Aorta (tissue), 5 donors: ENCODE measurements around the gene FAM234A. TPM values are rescaled to one million over a fixed set of nuclear protein-coding genes. Genes with fewer than 3 reads are reported as not detected.

Experiments used
- ATAC-seq: fragments of 200-7000 bp; cut with Tn5 transposase; one replicate; pipeline ENCODE4 v1.9.1; 2022; ENCODE audit warnings: moderate library complexity; ENCODE audit not compliant: low FRiP score
- DNase-seq, 2 donors: peaks; one replicate each; pipeline ENCODE4 v3.0.0-alpha.2; 2020
- H3K27ac ChIP-seq, 2 donors: one replicate each; pipeline ENCODE4 v1.5.1; 2013; ENCODE audit warnings: low read length in 2 of 2, mild to moderate bottlenecking in 2 of 2, moderate library complexity in 2 of 2, control low read depth in 1 of 2, inconsistent platforms in 1 of 2, low read depth in 1 of 2
- H3K27me3 ChIP-seq, 2 donors: one replicate each; pipeline ENCODE4 v1.6.1; 2013; ENCODE audit warnings: control low read depth in 1 of 2, low read length in 1 of 2, mild to moderate bottlenecking in 1 of 2, moderate library complexity in 1 of 2; ENCODE audit not compliant: insufficient read depth in 2 of 2, control insufficient read depth in 1 of 2
- H3K36me3 ChIP-seq, 2 donors: one replicate each; pipeline ENCODE4 v1.6.1; 2013; ENCODE audit warnings: control low read depth in 1 of 2, low read length in 1 of 2, mild to moderate bottlenecking in 1 of 2; ENCODE audit not compliant: insufficient read depth in 2 of 2, control insufficient read depth in 1 of 2
- H3K4me1 ChIP-seq, 2 donors: one replicate each; pipeline ENCODE4 v1.6.1; 2013; ENCODE audit warnings: low read length in 2 of 2, control low read depth in 1 of 2, mild to moderate bottlenecking in 1 of 2, moderate library complexity in 1 of 2; ENCODE audit not compliant: insufficient read depth in 2 of 2, control insufficient read depth in 1 of 2
- H3K4me3 ChIP-seq, 2 donors: one replicate each; pipeline ENCODE4 v1.5.1; 2013; ENCODE audit warnings: low read length in 2 of 2, control low read depth in 1 of 2, mild to moderate bottlenecking in 1 of 2
- H3K9me3 ChIP-seq: one replicate; pipeline ENCODE4 v1.6.1; 2013; ENCODE audit warnings: mild to moderate bottlenecking, low read length; ENCODE audit not compliant: control insufficient read depth
- WGBS, 2 donors: extraction: QIAGEN DNeasy Blood & Tissue Kit; methylation state at CpG; one replicate each; pipeline ENCODE4 v1.1.7; 2013; 5-methylcytosine and 5-hydroxymethylcytosine counted together
- intact Hi-C, 2 donors: fragments of 100-400 bp; cut with DNase I; formaldehyde crosslinking; loops; one replicate each; pipeline versions ENCODE4 v1.14.2 to v1.15.0; 2022
- polyA plus RNA-seq, 2 donors: library from polyadenylated mRNA; stranded (reverse); fragments of 200-250 nt; gene quantifications; one replicate each; pipeline ENCODE4 v1.2.3, GENCODE V29; 2013
- total RNA-seq, 2 donors: library from RNA; stranded (reverse); fragmentation: NEBNext Ultra II Directional; extraction: Animal tissue kit (Norgen Biotek cat#: 25700); gene quantifications; one replicate each; pipeline ENCODE4 v1.2.1, GENCODE V29; 2021
- donor health status: healthy with polysubstance abuse.
- donor health status: Bipolar disorder and iron deficiency.
- donor health status: DM: no; HTN: no; CAD: no.
- donor health status: DM: no; HTN: no; CAD: no.
- donor health status: DM: yes; HTN: yes; CAD: no.

FAM234A gene
- total and polyA plus RNA-seq, 4 donors = 32.2 to 60.7 (median 55.5) TPM

GRCh38 chr16:280552-280951 is 45.9 kb downstream of the FAM234A start, which contains the start of gene ARHGDIG:
Gene ARHGDIG (plus strand): TSS chr16:280591. CDS start chr16:280681, 90 bp downstream.
- Histone ChIP-seq H3K27ac (no peak within 1 kb of the TSS), H3K9me3 (no peaks in the 10 kb centered on the region), H3K4me3 (no peak within 1 kb of the TSS), H3K4me1 (no peaks in the 10 kb centered on the region), H3K27me3 (no peaks in the 10 kb centered on the region), H3K36me3 (no peaks in the 10 kb centered on the region)
- WGBS, 2 donors = 1% methylated on average over 25 to 54 of the region's 54 CpGs
- no peak for ATAC-seq
- DNase-seq = no peak
- intact Hi-C loops = no loop called here

- H3K4me3 ChIP-seq = no peak overlapping the region
- intact Hi-C loops = no loop called here
- no peak overlapping the region for H3K27ac ChIP-seq
Observed at GRCh38 chr16:280991-281659, 46.5 kb downstream of the FAM234A start.

DNA sequence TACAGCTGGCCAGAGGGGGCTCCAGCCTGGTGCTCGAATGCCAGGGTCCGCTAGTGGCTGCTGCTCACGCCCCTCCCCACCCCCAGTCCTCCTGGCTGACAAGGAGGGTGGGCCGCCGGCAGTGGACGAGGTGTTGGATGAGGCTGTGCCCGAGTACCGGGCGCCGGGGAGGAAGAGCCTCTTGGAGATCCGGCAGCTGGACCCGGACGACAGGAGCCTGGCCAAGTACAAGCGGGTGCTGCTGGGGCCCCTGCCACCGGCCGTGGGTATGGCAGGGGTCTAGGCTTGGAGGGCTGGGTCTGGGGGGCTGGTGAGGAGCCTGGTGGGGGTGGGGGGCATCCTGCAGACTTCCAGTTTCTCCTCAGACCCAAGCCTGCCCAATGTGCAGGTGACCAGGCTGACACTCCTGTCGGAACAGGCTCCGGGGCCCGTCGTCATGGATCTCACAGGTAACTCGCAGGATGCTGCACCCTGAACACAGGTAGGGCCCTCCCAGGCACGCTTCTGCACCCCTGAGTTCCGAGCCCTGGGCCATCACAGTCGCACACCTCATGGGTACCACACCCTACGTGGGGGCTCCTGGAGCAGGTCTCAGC is 47.1 kb downstream of the FAM234A start:
- Histone ChIP-seq H3K27me3 (no peaks in the 10 kb centered on the region), H3K4me1 (no peaks in the 10 kb centered on the region), H3K36me3 (no peaks in the 10 kb centered on the region), H3K9me3 (no peaks in the 10 kb centered on the region), H3K4me3 (no peak overlapping the region), H3K27ac (no peak overlapping the region)
- no peak for ATAC-seq
- DNase-seq = no peak
- 46 to 55% methylated on average over 24 to 25 of the region's 25 CpGs for WGBS, 2 donors
- intact Hi-C loops = loop anchor here in 1 of 2 donors (2.0 kb wide), 1 partner anchor 41 kb away; no protein-coding TSS in a partner anchor

More at GRCh38 chr16:280991-281659, 46.5 kb downstream of the FAM234A start:
- WGBS, 2 donors = 29 to 41% methylated on average over 24 to 27 of the region's 27 CpGs
- H3K36me3 ChIP-seq = no peaks in the 10 kb centered on the region
- no peaks in the 10 kb centered on the region for H3K9me3 ChIP-seq
- no peaks in the 10 kb centered on the region for H3K4me1 ChIP-seq
- no peaks in the 10 kb centered on the region for H3K27me3 ChIP-seq
- no peak for DNase-seq
- no peak for ATAC-seq

DNA sequence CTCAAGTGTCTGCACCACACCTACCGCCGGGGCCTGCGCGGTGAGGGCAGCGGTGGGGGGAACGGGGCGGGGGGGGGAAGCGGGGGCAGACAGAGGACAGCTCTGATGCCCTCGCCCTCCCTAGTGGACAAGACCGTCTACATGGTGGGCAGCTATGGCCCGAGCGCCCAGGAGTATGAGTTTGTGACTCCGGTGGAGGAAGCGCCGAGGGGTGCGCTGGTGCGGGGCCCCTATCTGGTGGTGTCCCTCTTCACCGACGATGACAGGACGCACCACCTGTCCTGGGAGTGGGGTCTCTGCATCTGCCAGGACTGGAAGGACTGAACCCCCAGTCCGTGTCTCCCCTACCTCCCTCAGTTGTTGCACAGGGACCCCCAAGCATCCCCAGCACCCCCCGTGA is 47.9 kb downstream of the FAM234A start:
- H3K27me3 ChIP-seq = no peaks in the 10 kb centered on the region
- H3K36me3 ChIP-seq = no peaks in the 10 kb centered on the region
- DNase-seq = no peak
- no peak for ATAC-seq
- no peaks in the 10 kb centered on the region for H3K4me1 ChIP-seq
- intact Hi-C loops = loop anchor here in 1 of 2 donors (2.0 kb wide), 1 partner anchor 40 kb away; no protein-coding TSS in a partner anchor
- WGBS, 2 donors = 85 to 87% methylated on average over 16 to 22 of the region's 22 CpGs
- H3K4me3 ChIP-seq = no peak overlapping the region
- no peaks in the 10 kb centered on the region for H3K9me3 ChIP-seq
- no peak overlapping the region for H3K27ac ChIP-seq

DNA sequence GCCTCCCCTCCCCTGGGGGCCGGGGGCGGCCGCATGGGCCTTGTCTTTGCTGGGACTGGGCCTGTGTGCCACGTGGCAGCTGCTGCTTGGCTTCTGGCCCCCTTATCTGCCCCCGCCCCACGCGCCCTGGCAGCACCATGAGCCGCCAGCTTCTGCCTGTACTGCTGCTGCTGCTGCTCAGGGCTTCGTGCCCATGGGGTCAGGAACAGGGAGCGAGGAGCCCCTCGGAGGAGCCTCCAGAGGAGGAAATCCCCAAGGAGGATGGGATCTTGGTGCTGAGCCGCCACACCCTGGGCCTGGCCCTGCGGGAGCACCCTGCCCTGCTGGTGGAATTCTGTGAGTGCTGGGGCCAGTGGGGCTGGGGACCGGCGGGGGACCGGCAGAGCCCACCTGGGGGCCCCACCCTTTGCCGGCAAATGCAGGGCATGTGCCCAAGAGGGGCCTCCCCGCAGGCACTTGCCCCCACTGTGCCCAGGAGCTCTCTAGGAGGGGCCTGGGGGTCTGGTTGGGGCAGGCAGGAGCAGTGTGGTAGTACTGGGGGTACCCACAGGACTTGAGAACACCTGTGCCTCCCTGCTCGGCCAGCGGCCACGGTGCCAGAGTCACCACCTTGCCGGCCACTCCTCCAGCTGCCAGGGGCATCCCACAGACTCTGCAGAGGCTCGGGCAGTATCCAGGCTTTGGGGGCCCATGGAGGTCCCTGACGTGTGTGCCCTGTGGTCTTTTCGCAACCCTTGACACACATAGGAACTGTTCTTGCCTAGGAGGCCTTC is 48.6 kb downstream of the FAM234A start, which contains the start of gene PDIA2:
TSS of gene PDIA2 (plus strand) at position 132 of the 773 bp plus-strand sequence. CDS start at position 138, 6 bp downstream.
- no peak within 1 kb of the TSS for H3K4me3 ChIP-seq
- H3K4me1 ChIP-seq = no peaks in the 10 kb centered on the region
- DNase-seq (no peak), ATAC-seq (no peak)
- no peaks in the 10 kb centered on the region for H3K27me3 ChIP-seq
- H3K36me3 ChIP-seq = peaks cover 0 to 1% of the 10 kb centered on the region in 2 donors
- no peaks in the 10 kb centered on the region for H3K9me3 ChIP-seq
- 62 to 65% methylated on average over 25 of the region's 25 CpGs for WGBS, 2 donors
- intact Hi-C loops = loop anchor here in 1 of 2 donors (2.0 kb wide), 1 partner anchor 40 kb away; no protein-coding TSS in a partner anchor
- H3K27ac ChIP-seq = no peak within 1 kb of the TSS

DNA sequence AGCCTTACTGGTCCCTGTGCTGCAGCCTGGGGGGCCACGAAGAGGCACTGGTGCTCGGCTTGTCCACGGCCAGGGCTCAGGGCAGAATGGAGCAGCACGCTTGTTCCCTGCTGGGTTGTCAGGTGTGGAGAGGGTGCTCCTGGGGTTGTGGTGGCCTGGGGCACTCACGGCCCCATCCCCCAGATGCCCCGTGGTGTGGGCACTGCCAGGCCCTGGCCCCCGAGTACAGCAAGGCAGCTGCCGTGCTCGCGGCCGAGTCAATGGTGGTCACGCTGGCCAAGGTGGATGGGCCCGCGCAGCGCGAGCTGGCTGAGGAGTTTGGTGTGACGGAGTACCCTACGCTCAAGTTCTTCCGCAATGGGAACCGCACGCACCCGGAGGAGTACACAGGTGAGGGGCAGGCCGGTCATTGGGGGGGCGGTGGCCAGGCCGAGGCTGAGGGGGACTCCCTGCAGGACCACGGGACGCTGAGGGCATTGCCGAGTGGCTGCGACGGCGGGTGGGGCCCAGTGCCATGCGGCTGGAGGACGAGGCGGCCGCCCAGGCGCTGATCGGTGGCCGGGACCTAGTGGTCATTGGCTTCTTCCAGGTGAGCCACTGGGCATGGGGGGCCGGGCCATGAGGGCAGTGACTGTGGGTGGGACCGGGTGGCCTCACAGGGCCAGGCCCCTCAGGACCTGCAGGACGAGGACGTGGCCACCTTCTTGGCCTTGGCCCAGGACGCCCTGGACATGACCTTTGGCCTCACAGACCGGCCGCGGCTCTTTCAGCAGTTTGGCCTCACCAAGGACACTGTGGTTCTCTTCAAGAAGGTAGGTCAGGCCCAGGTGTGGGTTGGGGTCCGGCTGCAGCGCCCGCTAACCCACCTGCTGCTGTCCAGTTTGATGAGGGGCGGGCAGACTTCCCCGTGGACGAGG is 49.8 kb downstream of the FAM234A start:
- intact Hi-C loops = no loop called here
- DNase-seq (no peak), ATAC-seq (no peak)
- WGBS, 2 donors = 93% methylated on average over 52 of the region's 52 CpGs
- H3K4me1 ChIP-seq = no peaks in the 10 kb centered on the region
- no peak overlapping the region for H3K4me3 ChIP-seq
- H3K9me3 ChIP-seq = no peaks in the 10 kb centered on the region
- no peak overlapping the region for H3K27ac ChIP-seq
- peaks cover 0 to 2% of the 10 kb centered on the region in 2 donors for H3K36me3 ChIP-seq
- H3K27me3 ChIP-seq = no peaks in the 10 kb centered on the region

DNA sequence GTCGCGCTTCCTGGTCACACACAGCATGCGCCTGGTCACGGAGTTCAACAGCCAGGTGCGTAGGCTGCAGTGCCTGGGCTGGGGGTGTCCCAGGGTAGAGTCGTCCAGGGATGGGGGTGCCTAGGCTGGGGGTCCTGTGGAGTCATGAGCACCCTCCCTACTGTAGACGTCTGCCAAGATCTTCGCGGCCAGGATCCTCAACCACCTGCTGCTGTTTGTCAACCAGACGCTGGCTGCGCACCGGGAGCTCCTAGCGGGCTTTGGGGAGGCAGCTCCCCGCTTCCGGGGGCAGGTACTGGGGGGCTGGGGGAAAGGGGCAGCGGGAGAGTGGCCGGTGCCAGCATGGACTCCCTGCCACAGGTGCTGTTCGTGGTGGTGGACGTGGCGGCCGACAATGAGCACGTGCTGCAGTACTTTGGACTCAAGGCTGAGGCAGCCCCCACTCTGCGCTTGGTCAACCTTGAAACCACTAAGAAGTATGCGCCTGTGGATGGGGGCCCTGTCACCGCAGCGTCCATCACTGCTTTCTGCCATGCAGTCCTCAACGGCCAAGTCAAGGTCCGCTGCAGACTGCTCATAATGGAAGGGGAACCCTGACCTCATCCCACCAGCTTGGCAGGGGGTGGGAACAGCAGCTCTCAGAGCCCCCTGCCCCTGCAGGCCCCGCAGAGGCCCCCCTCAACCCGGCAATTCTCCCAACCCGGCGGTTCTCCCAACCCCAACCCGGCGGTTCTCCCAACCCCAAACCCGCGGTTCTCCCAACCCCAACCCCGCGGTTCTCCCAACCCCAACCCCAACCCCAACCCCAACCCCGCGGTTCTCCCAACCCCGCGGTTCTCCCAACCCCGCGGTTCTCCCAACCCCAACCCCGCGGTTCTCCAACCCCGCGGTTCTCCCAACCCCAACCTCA is 50.8 kb downstream of the FAM234A start:
- H3K4me3 ChIP-seq = no peak overlapping the region
- no peaks in the 10 kb centered on the region for H3K9me3 ChIP-seq
- intact Hi-C loops = no loop called here
- no peak overlapping the region for H3K27ac ChIP-seq
- no peaks in the 10 kb centered on the region for H3K4me1 ChIP-seq
- WGBS, 2 donors = 96% methylated on average over 40 to 48 of the region's 48 CpGs
- no peak for ATAC-seq
- no peak for DNase-seq
- no peaks in the 10 kb centered on the region for H3K27me3 ChIP-seq
- peaks cover 0 to 2% of the 10 kb centered on the region in 2 donors for H3K36me3 ChIP-seq
